GM12878 (cell line): Measurements from ENCODE around the gene CALN1. TPM values are rescaled to one million over a fixed set of nuclear protein-coding genes. Genes with fewer than 3 reads are reported as not detected.

Source experiments
- ATAC-seq: fragments of 200-7000 bp; cut with Tn5 transposase; 3 replicates; pipeline ENCODE4 v1.9.1; 2020; ENCODE audit warnings: mild to moderate bottlenecking, moderate library complexity
- BruUV-seq: library from RNA; stranded (reverse); fragments of 400-500 nt; replicated peaks from 2 replicates; lab custom pipeline; 2021; lab: Mats Ljungman, UMichigan
- CTCF ChIA-PET: fragments of 300-600 bp; sonication (Branson Sonifier 250); formaldehyde crosslinking; extraction: SDS; loops from one replicate; lab custom pipeline; 2021; ENCODE audit warnings: inconsistent platforms; lab: Yijun Ruan, JAX
- POLR2A ChIA-PET: fragments of 350-600 bp; formaldehyde crosslinking; extraction: SDS; loops from one replicate; lab custom pipeline; 2021; ENCODE audit warnings: inconsistent platforms; lab: Charles Lee
- RAD21 ChIA-PET: fragments of 300-600 bp; sonication (Branson Sonifier 250); formaldehyde crosslinking; loops from one replicate; lab custom pipeline; 2023; ENCODE audit warnings: antibody characterized with exemption; ENCODE audit not compliant: unreplicated experiment; lab: Charles Lee
- SMC1A ChIA-PET: fragments of 300-600 bp; sonication (Branson Sonifier 250); formaldehyde crosslinking; loops from one replicate; lab custom pipeline; 2023; ENCODE audit not compliant: unreplicated experiment, uncharacterized antibody; lab: Charles Lee
- DNase-seq: peaks from one replicate; pipeline ENCODE4 v3.0.0-alpha.2; 2011; ENCODE audit warnings: low read depth, low spot score
- FAIRE-seq: peaks from 3 replicates; lab custom pipeline; 2011; peaks lifted over from hg19 to GRCh38; lab: Jason Lieb, UNC
- H2AFZ ChIP-seq: 2 replicates; pipeline ENCODE4 v1.6.0; 2011; ENCODE audit warnings: low read depth, low read length, control low read depth; ENCODE audit not compliant: control insufficient read depth
- H3K27ac ChIP-seq: 2 replicates; pipeline ENCODE4 v1.5.1; 2011; ENCODE audit warnings: control low read depth; ENCODE audit not compliant: control insufficient read depth, insufficient read depth
- H3K27me3 ChIP-seq, 2 experiments: replicated peaks in 1 of 2; 2 replicates each; pipeline versions ENCODE4 v1.6.0 to v1.6.1; 2011; ENCODE audit warnings: low read length in 1 of 2; ENCODE audit not compliant: control insufficient read depth in 2 of 2, insufficient read depth in 2 of 2
- H3K36me3 ChIP-seq, 2 experiments: 2 replicates each; pipeline ENCODE4 v1.5.1; 2011; ENCODE audit warnings: low read length in 1 of 2; ENCODE audit not compliant: control insufficient read depth in 2 of 2, insufficient read depth in 2 of 2
- H3K4me1 ChIP-seq: 2 replicates; pipeline ENCODE4 v1.6.1; 2011; ENCODE audit warnings: mild to moderate bottlenecking, low read length, moderate library complexity, mixed read lengths; ENCODE audit not compliant: control insufficient read depth, insufficient read depth
- H3K4me2 ChIP-seq: 2 replicates; pipeline ENCODE4 v1.6.0; 2011; ENCODE audit warnings: control low read depth; ENCODE audit not compliant: control insufficient read depth, insufficient read depth
- H3K4me3 ChIP-seq: fragments of 200-600 bp; sonication (generic); 2 replicates; pipeline ENCODE4 v1.5.1; 2016
- H3K79me2 ChIP-seq: 2 replicates; pipeline ENCODE4 v1.6.0; 2011; ENCODE audit warnings: low read length; ENCODE audit not compliant: control insufficient read depth, insufficient read depth
- H3K9ac ChIP-seq: 2 replicates; pipeline ENCODE4 v1.8.0; 2011; ENCODE audit warnings: low read length, control low read depth, mixed read lengths; ENCODE audit not compliant: control insufficient read depth, insufficient read depth
- H3K9me3 ChIP-seq: replicated peaks from 3 replicates; pipeline ENCODE4 v1.5.1; 2011; ENCODE audit warnings: mild to moderate bottlenecking, low read length; ENCODE audit not compliant: control insufficient read depth, insufficient read depth
- H4K20me1 ChIP-seq: 2 replicates; pipeline ENCODE4 v1.6.0; 2011; ENCODE audit not compliant: control insufficient read depth, insufficient read depth
- CBFB ChIP-seq: IDR thresholded peaks from 2 replicates; pipeline ENCODE4 v1.6.1; 2016; ENCODE audit warnings: antibody characterized with exemption, low read depth
- MTA2 ChIP-seq: fragments of 450-650 bp; IDR thresholded peaks from 2 replicates; pipeline ENCODE4 v1.6.1; 2016; ENCODE audit warnings: low read depth, mild to moderate bottlenecking, moderate library complexity
- NR2F1 ChIP-seq: fragments of 450-650 bp; conservative IDR thresholded peaks from 2 replicates; pipeline ENCODE4 v1.6.1; 2017; ENCODE audit warnings: mild to moderate bottlenecking
- POU2F2 ChIP-seq: IDR thresholded peaks from 3 replicates; pipeline ENCODE4 v1.6.1; 2011; ENCODE audit warnings: low read depth, mild to moderate bottlenecking, low read length, borderline replicate concordance
- RB1 ChIP-seq: fragments of 450-650 bp; formaldehyde crosslinking; IDR thresholded peaks from 2 replicates; pipeline ENCODE4 v1.6.1; 2017; ENCODE audit warnings: mild to moderate bottlenecking, borderline replicate concordance
- STAT1 ChIP-seq: fragments of 450-650 bp; conservative IDR thresholded peaks from 2 replicates; pipeline ENCODE4 v1.6.1; 2014; ENCODE audit warnings: antibody characterized with exemption, mild to moderate bottlenecking
- SUZ12 ChIP-seq: fragments of 200-600 bp; sonication (generic); IDR thresholded peaks from one replicate; pipeline ENCODE4 v1.6.1; 2018; ENCODE audit warnings: antibody characterized with exemption, mild to moderate bottlenecking; ENCODE audit not compliant: unreplicated experiment
- ZNF207 ChIP-seq: fragments of 450-650 bp; IDR thresholded peaks from 2 replicates; pipeline ENCODE4 v1.6.1; 2014; ENCODE audit warnings: antibody characterized with exemption, mild to moderate bottlenecking, borderline replicate concordance
- ZNF24 ChIP-seq: fragments of 450-650 bp; IDR thresholded peaks from 2 replicates; pipeline ENCODE4 v1.6.1; 2017; ENCODE audit warnings: antibody characterized with exemption, mild to moderate bottlenecking
- WGBS: methylation state at CpG from one replicate; pipeline ENCODE4 v1.1.6; 2016; ENCODE audit warnings: low lambda C conversion rate; ENCODE audit not compliant: insufficient replicate concordance, insufficient coverage; ENCODE audit errors: missing lambda C conversion rate; 5-methylcytosine and 5-hydroxymethylcytosine counted together
- in situ Hi-C: fragments of 300-500 bp; cut with MboI; formaldehyde crosslinking; loops from 9 replicates; pipeline ENCODE4 v1.14.3; 2018; ENCODE audit warnings: mixed read lengths
- intact Hi-C: fragments of 100-400 bp; cut with micrococcal nuclease; formaldehyde crosslinking; loops from one replicate; pipeline ENCODE4 v1.14.2; 2022; ENCODE audit not compliant: unreplicated experiment
- polyA plus RNA-seq, 11 experiments: library from polyadenylated mRNA; depleted of rRNA in 4 of 11; unstranded in 6 of 11; stranded (reverse) in 5 of 11; fragments of >200 nt; fragmentation: Nextera tagmentation in 4 of 11; fragmentation: Illumina TruSeq in 1 of 11; extraction: Ambion mirVana in 4 of 11; extraction: Trizol in 1 of 11; gene quantifications; 1 replicate in 1 of 11; 2 replicates in 10 of 11; pipeline versions ENCODE4 v1.2.1 to v1.2.3, GENCODE V29; 2011 to 2016; ENCODE audit warnings: inconsistent platforms in 2 of 11, missing spikeins in 2 of 11, low read depth in 1 of 11
- total RNA-seq, 4 experiments: library from RNA; depleted of rRNA in 3 of 4; stranded (reverse); fragments of >200 nt in 3 of 4; fragmentation: Illumina TruSeq in 1 of 4; extraction: Trizol in 1 of 4; gene quantifications; 2 replicates each; pipeline versions ENCODE4 v1.2.1 to v1.2.3, GENCODE V29; 2013 to 2021
- TF ChIP-seq, protein P1 (sequence below): fragments of 450-650 bp; formaldehyde crosslinking; IDR thresholded peaks from 2 replicates; pipeline ENCODE4 v1.5.0; 2022; ENCODE audit warnings: mild to moderate bottlenecking, missing genetic modification characterization

CALN1 gene
- total and polyA plus RNA-seq, 10 of the 15 experiments (the other 5 are each of a cell fraction or from before 2014, with no cell fraction given): 0.48 to 15.3 (median 1.6) TPM

DNA sequence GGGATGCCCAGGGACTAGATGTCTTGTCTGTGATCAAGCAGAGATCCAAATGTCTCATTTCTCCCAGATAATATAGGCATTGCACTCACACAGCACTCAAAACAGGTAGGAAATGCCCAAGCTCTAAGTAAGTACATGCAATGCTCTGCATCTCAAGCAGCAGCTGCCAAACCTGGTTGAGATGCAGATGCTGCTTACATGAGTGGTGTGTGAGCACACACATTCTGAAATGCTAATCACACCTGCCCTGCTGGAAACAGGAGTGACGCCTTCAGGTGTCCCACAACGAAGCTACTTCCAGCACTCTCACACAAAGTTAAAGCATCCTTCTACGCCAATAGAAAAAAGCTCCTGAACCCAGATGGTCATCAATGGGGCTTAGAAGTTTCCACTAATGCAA lies 132.9 kb downstream of the CALN1 start:
- Histone ChIP-seq H3K36me3 (no peaks in the 10 kb centered on the region), H3K79me2 (no peaks in the 10 kb centered on the region), H3K4me1 (no peaks in the 10 kb centered on the region), H3K9ac (no peak overlapping the region), H3K27ac (no peak overlapping the region), H3K9me3 (no peaks in the 10 kb centered on the region; the same call in 2 of the 3 replicates), H3K27me3 (no peaks in the 10 kb centered on the region), H3K4me3 (no peak overlapping the region), H3K4me2 (no peak overlapping the region), H4K20me1 (no peaks in the 10 kb centered on the region), H2AFZ (no peak overlapping the region)
- in situ Hi-C loops (no loop called here), intact Hi-C loops (no loop called here)
- ChIA-PET SMC1A (no interaction called here), POLR2A (no interaction called here), CTCF (no interaction called here), RAD21 (no interaction called here)
- no TSS peak for BruUV-seq
- ATAC-seq (no peak), DNase-seq (no peak), FAIRE-seq (no peak)
- 30% methylated on average over 3 of the region's 3 CpGs for WGBS
- TF ChIP-seq ZNF207: no peak
- no peak for TF ChIP-seq MTA2
- no peak for TF ChIP-seq POU2F2
- TF ChIP-seq CBFB: no peak
- no peak for TF ChIP-seq STAT1
- TF ChIP-seq, protein P1, sequence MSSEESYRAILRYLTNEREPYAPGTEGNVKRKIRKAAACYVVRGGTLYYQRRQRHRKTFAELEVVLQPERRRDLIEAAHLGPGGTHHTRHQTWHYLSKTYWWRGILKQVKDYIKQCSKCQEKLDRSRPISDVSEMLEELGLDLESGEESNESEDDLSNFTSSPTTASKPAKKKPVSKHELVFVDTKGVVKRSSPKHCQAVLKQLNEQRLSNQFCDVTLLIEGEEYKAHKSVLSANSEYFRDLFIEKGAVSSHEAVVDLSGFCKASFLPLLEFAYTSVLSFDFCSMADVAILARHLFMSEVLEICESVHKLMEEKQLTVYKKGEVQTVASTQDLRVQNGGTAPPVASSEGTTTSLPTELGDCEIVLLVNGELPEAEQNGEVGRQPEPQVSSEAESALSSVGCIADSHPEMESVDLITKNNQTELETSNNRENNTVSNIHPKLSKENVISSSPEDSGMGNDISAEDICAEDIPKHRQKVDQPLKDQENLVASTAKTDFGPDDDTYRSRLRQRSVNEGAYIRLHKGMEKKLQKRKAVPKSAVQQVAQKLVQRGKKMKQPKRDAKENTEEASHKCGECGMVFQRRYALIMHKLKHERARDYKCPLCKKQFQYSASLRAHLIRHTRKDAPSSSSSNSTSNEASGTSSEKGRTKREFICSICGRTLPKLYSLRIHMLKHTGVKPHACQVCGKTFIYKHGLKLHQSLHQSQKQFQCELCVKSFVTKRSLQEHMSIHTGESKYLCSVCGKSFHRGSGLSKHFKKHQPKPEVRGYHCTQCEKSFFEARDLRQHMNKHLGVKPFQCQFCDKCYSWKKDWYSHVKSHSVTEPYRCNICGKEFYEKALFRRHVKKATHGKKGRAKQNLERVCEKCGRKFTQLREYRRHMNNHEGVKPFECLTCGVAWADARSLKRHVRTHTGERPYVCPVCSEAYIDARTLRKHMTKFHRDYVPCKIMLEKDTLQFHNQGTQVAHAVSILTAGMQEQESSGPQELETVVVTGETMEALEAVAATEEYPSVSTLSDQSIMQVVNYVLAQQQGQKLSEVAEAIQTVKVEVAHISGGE (CRISPR knock-in tag): no peak
- TF ChIP-seq RB1: no peak
- TF ChIP-seq SUZ12: no peak
- TF ChIP-seq ZNF24: no peak
- TF ChIP-seq NR2F1: no peak
